ENCODE measurements around the gene CCR6. TPM values are rescaled to one million over a fixed set of nuclear protein-coding genes. Genes with fewer than 3 reads are reported as not detected.

CCR6 gene
- total RNA-seq, 1 donor from 2014 or later = not detected

Other genes with a start within 250 kb of the CCR6 start
- 70.4 TPM for gene RNASET2, start 166.5 kb upstream of the CCR6 start, total RNA-seq
- gene CEP43, start 123.7 kb upstream of the CCR6 start, total RNA-seq = 18.8 TPM
- not detected for gene GPR31, start 34.9 kb downstream of the CCR6 start, total RNA-seq
- gene UNC93A, start 168.2 kb downstream of the CCR6 start, total RNA-seq = not detected
- not detected for gene TTLL2, start 202.0 kb downstream of the CCR6 start, total RNA-seq

All from sciatic nerve (tissue), 1 donor.